H9 (cell line): Measurements from ENCODE around the gene TBX21. TPM values are rescaled to one million over a fixed set of nuclear protein-coding genes. Genes with fewer than 3 reads are reported as not detected.
A peak's percentile ranks its signal among the peaks of the same experiment; 100 is the strongest.

ENCODE experiments used
- DNase-seq: peaks from one replicate; pipeline ENCODE4 v3.0.0-alpha.2; 2017
- H2AFZ ChIP-seq: one replicate; pipeline ENCODE4 v1.6.1; 2013; ENCODE audit warnings: mild to moderate bottlenecking, low read length, control low read depth, moderate library complexity
- H2AK5ac ChIP-seq: 2 replicates; pipeline ENCODE4 v1.6.1; 2013; ENCODE audit warnings: low read length, control low read depth, mixed read lengths; ENCODE audit not compliant: insufficient read length
- H2BK120ac ChIP-seq: one replicate; pipeline ENCODE4 v1.6.1; 2013; ENCODE audit warnings: low read depth, mild to moderate bottlenecking, low read length, control low read depth, inconsistent platforms; ENCODE audit not compliant: poor library complexity, severe bottlenecking
- H2BK12ac ChIP-seq: 2 replicates; pipeline ENCODE4 v1.6.1; 2013; ENCODE audit warnings: low read length, control low read depth, mixed read lengths, low read depth; ENCODE audit not compliant: insufficient read length
- H2BK15ac ChIP-seq: 2 replicates; pipeline ENCODE4 v1.6.1; 2013; ENCODE audit warnings: low read depth, low read length, control low read depth
- H2BK20ac ChIP-seq: one replicate; pipeline ENCODE4 v1.6.1; 2013; ENCODE audit warnings: low read depth, mild to moderate bottlenecking, low read length, control low read depth, inconsistent platforms; ENCODE audit not compliant: poor library complexity, severe bottlenecking
- H2BK5ac ChIP-seq: 2 replicates; pipeline ENCODE4 v1.6.1; 2013; ENCODE audit warnings: low read length, control low read depth, mixed read lengths; ENCODE audit not compliant: insufficient read length
- H3K14ac ChIP-seq: 2 replicates; pipeline ENCODE4 v1.6.1; 2013; ENCODE audit warnings: low read length, control low read depth; ENCODE audit not compliant: insufficient read depth
- H3K18ac ChIP-seq: 2 replicates; pipeline ENCODE4 v1.6.1; 2013; ENCODE audit warnings: low read depth, mild to moderate bottlenecking, mixed read lengths, low read length, control low read depth; ENCODE audit not compliant: insufficient read length
- H3K23ac ChIP-seq: 2 replicates; pipeline ENCODE4 v1.6.1; 2013; ENCODE audit warnings: low read length, control low read depth, mixed read lengths, low read depth; ENCODE audit not compliant: insufficient read length
- H3K23me2 ChIP-seq: 2 replicates; pipeline ENCODE4 v1.6.1; 2013; ENCODE audit warnings: low read depth, mild to moderate bottlenecking, mixed read lengths, low read length, control low read depth; ENCODE audit not compliant: insufficient read length, poor library complexity, severe bottlenecking
- H3K27ac ChIP-seq: 2 replicates; pipeline ENCODE4 v1.5.1; 2013; ENCODE audit warnings: low read length, control low read depth, mixed read lengths, low read depth; ENCODE audit not compliant: insufficient read length
- H3K27me3 ChIP-seq: 2 replicates; pipeline ENCODE4 v1.6.1; 2013; ENCODE audit warnings: low read length, control low read depth, inconsistent platforms; ENCODE audit not compliant: insufficient read depth
- H3K4ac ChIP-seq: 2 replicates; pipeline ENCODE4 v1.6.1; 2013; ENCODE audit warnings: low read depth, mild to moderate bottlenecking, control low read depth, inconsistent platforms, low read length, moderate library complexity
- H3K4me1 ChIP-seq: 2 replicates; pipeline ENCODE4 v1.6.1; 2013; ENCODE audit warnings: low read length, control low read depth, inconsistent platforms; ENCODE audit not compliant: insufficient read depth
- H3K4me2 ChIP-seq: 2 replicates; pipeline ENCODE4 v1.6.1; 2013; ENCODE audit warnings: low read length, control low read depth, mixed read lengths; ENCODE audit not compliant: insufficient read length, insufficient read depth
- H3K56ac ChIP-seq: 2 replicates; pipeline ENCODE4 v1.6.1; 2013; ENCODE audit warnings: low read depth, mild to moderate bottlenecking, mixed read lengths, low read length, control low read depth; ENCODE audit not compliant: insufficient read length
- H3K79me1 ChIP-seq: 2 replicates; pipeline ENCODE4 v1.6.1; 2013; ENCODE audit warnings: low read depth, mild to moderate bottlenecking, moderate library complexity, low read length, control low read depth, inconsistent platforms; ENCODE audit not compliant: insufficient read depth, poor library complexity, severe bottlenecking
- H3K79me2 ChIP-seq: 2 replicates; pipeline ENCODE4 v1.6.1; 2013; ENCODE audit warnings: low read length, control low read depth, inconsistent platforms; ENCODE audit not compliant: insufficient read depth
- H3K9ac ChIP-seq: 2 replicates; pipeline ENCODE4 v1.6.1; 2013; ENCODE audit warnings: low read length, control low read depth, mixed read lengths; ENCODE audit not compliant: insufficient read length; ENCODE audit errors: extremely low read depth
- H3K9me3 ChIP-seq: one replicate; pipeline ENCODE4 v1.6.1; 2013; ENCODE audit warnings: low read depth, low read length, inconsistent platforms; ENCODE audit not compliant: control insufficient read depth
- H3T11ph ChIP-seq: one replicate; pipeline ENCODE4 v1.6.1; 2013; ENCODE audit warnings: mild to moderate bottlenecking, low read length, control low read depth, inconsistent platforms
- H4K20me1 ChIP-seq: one replicate; pipeline ENCODE4 v1.6.1; 2013; ENCODE audit not compliant: control insufficient read depth, insufficient read length, insufficient read depth
- H4K5ac ChIP-seq: 2 replicates; pipeline ENCODE4 v1.6.1; 2013; ENCODE audit warnings: low read depth, mild to moderate bottlenecking, mixed read lengths, low read length, control low read depth; ENCODE audit not compliant: insufficient read length
- H4K8ac ChIP-seq: replicated peaks from 2 replicates; pipeline ENCODE4 v1.6.1; 2013; ENCODE audit warnings: low read length, control low read depth, mixed read lengths, low read depth; ENCODE audit not compliant: insufficient read length
- H4K91ac ChIP-seq: 2 replicates; pipeline ENCODE4 v1.6.1; 2013; ENCODE audit warnings: low read depth, mild to moderate bottlenecking, moderate library complexity, mixed read lengths, low read length, control low read depth; ENCODE audit not compliant: insufficient read length
- H3K27ac Mint-ChIP-seq, 3 experiments: 2 replicates in 2 of 3; 3 replicates in 1 of 3; pipeline ENCODE4 v1.8.0; 2020 to 2021; ENCODE audit warnings: mixed read lengths in 3 of 3, mild to moderate bottlenecking in 1 of 3, moderate library complexity in 1 of 3
- H3K27me3 Mint-ChIP-seq: 2 replicates; pipeline ENCODE4 v1.8.0; 2021; ENCODE audit warnings: low read depth, mild to moderate bottlenecking, moderate library complexity, mixed read lengths
- H3K36me3 Mint-ChIP-seq, 3 experiments: 2 replicates in 2 of 3; 3 replicates in 1 of 3; pipeline ENCODE4 v1.8.0; 2020 to 2021; ENCODE audit warnings: low read depth in 3 of 3, mixed read lengths in 3 of 3; ENCODE audit not compliant: insufficient read depth in 1 of 3
- H3K4me1 Mint-ChIP-seq, 2 experiments: 2 replicates each; pipeline ENCODE4 v1.8.0; 2020; ENCODE audit warnings: mixed read lengths in 2 of 2
- H3K4me3 Mint-ChIP-seq, 2 experiments: 2 replicates in 1 of 2; 3 replicates in 1 of 2; pipeline ENCODE4 v1.8.0; 2020 to 2021; ENCODE audit warnings: mild to moderate bottlenecking in 2 of 2, mixed read lengths in 2 of 2, moderate library complexity in 1 of 2
- H3K9me3 Mint-ChIP-seq, 2 experiments: 2 replicates in 1 of 2; 3 replicates in 1 of 2; pipeline ENCODE4 v1.8.0; 2020; ENCODE audit warnings: mild to moderate bottlenecking in 2 of 2, mixed read lengths in 2 of 2, moderate library complexity in 1 of 2
- CTCF ChIP-seq: fragments of 200-600 bp; sonication (generic); conservative IDR thresholded peaks from 3 replicates; pipeline ENCODE4 v1.8.0; 2021; ENCODE audit warnings: antibody characterized with exemption, mild to moderate bottlenecking
- WGBS: extraction: QIAGEN DNeasy Blood & Tissue Kit; methylation state at CpG from one replicate; pipeline ENCODE4 v1.1.7; 2013; ENCODE audit warnings: missing lambda C conversion rate, low lambda C conversion rate, mixed read lengths; ENCODE audit not compliant: insufficient read length; ENCODE audit errors: extremely low coverage; 5-methylcytosine and 5-hydroxymethylcytosine counted together
- total RNA-seq: library from RNA; stranded (reverse); gene quantifications from 2 replicates; pipeline ENCODE4 v1.2.1, GENCODE V29; 2021

The TBX21 gene
- total RNA-seq, 1 experiment from 2014 or later = not detected

DNA sequence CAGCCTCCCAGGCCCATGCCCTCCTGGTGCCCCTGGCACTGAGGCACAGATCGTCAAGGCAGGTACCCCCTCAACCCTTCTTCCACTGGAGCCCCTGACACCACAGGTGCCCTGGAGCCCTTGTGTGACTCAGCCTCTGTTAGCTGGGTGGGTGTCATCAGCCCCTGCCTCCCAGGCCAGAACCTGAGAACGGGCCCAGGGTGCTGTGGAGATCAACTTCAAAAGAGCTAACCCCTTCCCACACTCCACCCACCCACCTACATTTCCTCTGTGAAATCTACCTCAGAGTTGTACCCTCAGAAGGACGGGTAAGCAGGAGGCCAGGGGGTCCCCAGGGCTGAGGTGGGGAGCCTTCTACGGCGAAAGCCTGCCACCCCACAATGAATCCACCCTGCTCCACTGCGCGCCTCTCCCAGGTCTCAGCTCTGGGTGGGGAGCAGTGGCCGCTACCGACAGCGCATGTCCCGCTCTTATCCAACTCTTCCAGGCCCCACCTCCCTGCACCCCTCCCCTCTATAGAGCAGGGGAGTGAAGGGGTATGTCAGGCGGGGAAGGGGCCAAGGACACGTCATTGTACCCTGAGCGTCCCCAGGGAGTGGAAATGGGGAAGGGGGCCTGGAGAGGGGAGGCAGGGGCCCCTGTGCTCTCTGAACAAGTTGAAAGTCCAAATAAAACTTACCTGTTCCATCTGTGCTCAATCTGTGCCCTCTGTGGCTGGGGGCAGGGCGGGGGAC is 21.5 kb upstream of the TBX21 start:
- Mint-ChIP-seq H3K9me3 (no peaks in the 10 kb centered on the region), H3K27ac (peak overlapping the region in 1 of 3 experiments; percentile 27; a peak in 1 of 7 replicates), H3K4me3 (no peak overlapping the region), H3K4me1 (peaks cover 7 to 20% of the 10 kb centered on the region in 2 experiments), H3K36me3 (peaks cover 2 to 13% (median 7%) of the 10 kb centered on the region in 3 experiments; a peak in 3 of 7 replicates), H3K27me3 (peaks cover 22% of the 10 kb centered on the region)
- Histone ChIP-seq H3K27me3 (no peaks in the 10 kb centered on the region), H3K4ac (no peak overlapping the region), H2AFZ (no peak overlapping the region), H3T11ph (no peak overlapping the region), H2BK15ac (no peak overlapping the region), H3K23ac (no peak overlapping the region), H3K79me1 (no peaks in the 10 kb centered on the region), H4K8ac (no peak overlapping the region), H3K9me3 (no peaks in the 10 kb centered on the region), H2BK12ac (no peak overlapping the region), H3K79me2 (no peaks in the 10 kb centered on the region), H3K4me1 (no peaks in the 10 kb centered on the region), H2BK5ac (no peak overlapping the region), H4K91ac (no peak overlapping the region), H4K20me1 (no peaks in the 10 kb centered on the region), H3K9ac (no peak overlapping the region), H3K18ac (no peak overlapping the region), H2BK120ac (no peak overlapping the region), H3K23me2 (no peaks in the 10 kb centered on the region), H3K27ac (no peak overlapping the region), H3K56ac (no peak overlapping the region), H3K14ac (no peak overlapping the region), H2AK5ac (no peak overlapping the region), H3K4me2 (no peak overlapping the region), H4K5ac (no peak overlapping the region), H2BK20ac (no peak overlapping the region)
- DNase-seq = no peak
- TF ChIP-seq CTCF = no peak
- no CpG with 5 or more reads among the region's 15 CpGs for WGBS
